Activated CD4-positive, alpha-beta T cell treated with anti-CD3 and anti-CD28 coated beads, Interleukin-2, amount 10 ng/mL, durations not matched to agents 7 days and 5 days (primary cell): ENCODE results near the gene THSD4. TPM values are rescaled to one million over a fixed set of nuclear protein-coding genes. Genes with fewer than 3 reads are reported as not detected.
A peak's percentile ranks its signal among the peaks of the same experiment; 100 is the strongest.

Experiments
- CTCF ChIA-PET: fragments of 350-600 bp; sonication (Branson Sonifier 250); formaldehyde crosslinking; loops from one replicate; lab custom pipeline; 2021; ENCODE audit warnings: antibody characterized with exemption; lab: Charles Lee
- POLR2A ChIA-PET: fragments of 350-600 bp; sonication (Branson Sonifier 250); formaldehyde crosslinking; loops from one replicate; lab custom pipeline; 2021; ENCODE audit warnings: antibody characterized with exemption; lab: Charles Lee
- DNase-seq: peaks from one replicate; pipeline ENCODE4 v3.0.0-alpha.2; 2020
- H3K27ac Mint-ChIP-seq: one replicate; pipeline ENCODE4 v1.8.0; 2021; ENCODE audit warnings: mild to moderate bottlenecking, moderate library complexity, mixed read lengths
- H3K27me3 Mint-ChIP-seq: one replicate; pipeline ENCODE4 v1.8.0; 2021; ENCODE audit warnings: mixed read lengths
- H3K36me3 Mint-ChIP-seq: one replicate; pipeline ENCODE4 v1.8.0; 2021; ENCODE audit warnings: low read depth, mixed read lengths
- H3K4me1 Mint-ChIP-seq: one replicate; pipeline ENCODE4 v1.8.0; 2021; ENCODE audit warnings: mixed read lengths
- H3K4me3 Mint-ChIP-seq: one replicate; pipeline ENCODE4 v1.8.0; 2021; ENCODE audit warnings: mild to moderate bottlenecking, moderate library complexity, mixed read lengths
- H3K9me3 Mint-ChIP-seq: one replicate; pipeline ENCODE4 v1.8.0; 2021; ENCODE audit warnings: mixed read lengths
- total RNA-seq, 2 experiments: library from RNA; stranded (reverse); gene quantifications; one replicate each; pipeline ENCODE4 v1.2.3, GENCODE V29; 2021

Gene THSD4
- not detected for total RNA-seq

DNA sequence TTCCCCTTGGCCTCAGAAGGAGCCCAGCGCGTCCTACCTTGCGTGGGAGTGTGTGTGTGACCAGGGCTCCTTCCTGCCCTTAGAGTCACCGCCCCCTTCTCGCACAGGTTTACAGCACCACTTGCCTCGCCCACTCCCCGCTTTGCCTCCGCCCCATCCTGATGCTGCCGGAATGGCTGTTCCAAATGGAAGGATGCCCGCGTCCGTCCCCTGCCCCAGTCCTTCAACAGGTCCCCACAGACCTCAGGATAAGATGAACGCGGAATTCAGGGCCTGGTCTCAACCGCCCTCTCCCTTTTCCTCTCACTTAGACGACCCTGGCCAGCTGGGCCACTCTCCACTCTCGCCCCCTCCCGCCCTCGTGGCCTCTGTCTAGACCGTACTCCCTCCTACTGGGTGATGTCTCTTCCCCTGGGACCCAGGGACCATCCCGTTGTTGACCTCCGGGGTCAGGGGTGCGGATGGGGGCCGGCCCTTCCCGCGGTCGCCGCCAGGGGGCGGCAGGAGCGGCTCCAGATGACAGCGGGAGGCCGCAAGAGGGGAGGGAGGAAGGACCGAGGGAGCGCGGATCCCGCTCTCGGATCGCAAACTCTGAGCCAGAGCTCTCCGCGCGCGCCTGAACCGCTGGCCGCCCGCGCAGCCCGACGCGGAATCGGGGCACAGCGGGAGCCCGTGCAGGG, at the start of gene THSD4:
TSS of gene THSD4 (plus strand) at position 585 of the 680 bp plus-strand sequence.
- POLR2A ChIA-PET: no interaction called here
- peak; percentile 58 for DNase-seq
- H3K36me3 Mint-ChIP-seq: no peaks in the 10 kb centered on the region
- peak within 1 kb of the TSS; percentile 58 for H3K4me3 Mint-ChIP-seq
- no peaks in the 10 kb centered on the region for H3K9me3 Mint-ChIP-seq
- peaks cover 7% of the 10 kb centered on the region for H3K4me1 Mint-ChIP-seq
- CTCF ChIA-PET: no interaction called here
- no peak within 1 kb of the TSS for H3K27ac Mint-ChIP-seq
- H3K27me3 Mint-ChIP-seq: peaks cover 37% of the 10 kb centered on the region

DNA sequence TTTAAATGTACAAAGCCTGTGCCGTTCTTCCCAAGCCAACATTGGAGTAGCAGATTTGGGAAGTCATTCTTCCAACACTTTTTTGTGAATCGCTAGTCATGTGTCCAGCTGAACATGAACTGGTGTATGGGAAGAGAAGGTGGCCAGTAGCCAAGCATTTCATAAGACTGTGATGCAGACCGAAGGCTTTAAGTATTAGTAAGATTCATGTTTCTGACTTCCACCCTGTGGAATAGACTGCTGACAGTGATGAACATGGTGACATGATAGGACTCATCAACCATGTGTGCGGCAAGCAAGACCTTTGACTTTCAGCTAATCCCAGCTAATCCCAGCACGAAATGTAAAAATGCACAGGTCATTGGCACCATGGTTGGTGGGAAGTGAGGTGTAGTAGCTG, 48.3 kb upstream of the THSD4 start:
- no peak overlapping the region for H3K4me3 Mint-ChIP-seq
- POLR2A ChIA-PET: no interaction called here
- no peak overlapping the region for H3K27ac Mint-ChIP-seq
- H3K4me1 Mint-ChIP-seq: no peaks in the 10 kb centered on the region
- CTCF ChIA-PET: no interaction called here
- DNase-seq: no peak
- H3K36me3 Mint-ChIP-seq: no peaks in the 10 kb centered on the region
- H3K27me3 Mint-ChIP-seq: no peaks in the 10 kb centered on the region
- H3K9me3 Mint-ChIP-seq: no peaks in the 10 kb centered on the region

DNA sequence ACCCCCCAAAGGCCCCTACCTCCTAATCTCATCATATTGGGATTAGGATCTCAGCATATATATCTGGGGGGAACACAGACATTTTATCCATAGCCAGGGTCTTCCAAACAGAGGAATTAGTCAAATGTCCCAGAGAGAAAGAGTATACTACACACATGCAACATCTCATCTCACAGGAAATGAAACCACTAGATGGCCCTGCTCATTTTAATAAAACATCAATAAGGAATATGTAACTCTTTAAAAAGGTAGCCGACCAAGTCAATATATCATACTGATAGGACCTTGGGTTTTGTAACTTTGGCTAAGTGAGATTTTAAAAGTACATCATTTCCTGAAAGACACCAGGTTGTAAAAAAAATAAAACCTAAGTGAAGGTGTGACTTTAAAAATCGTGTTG, 45.6 kb upstream of the THSD4 start:
- H3K36me3 Mint-ChIP-seq: no peaks in the 10 kb centered on the region
- H3K9me3 Mint-ChIP-seq: no peaks in the 10 kb centered on the region
- no peaks in the 10 kb centered on the region for H3K27me3 Mint-ChIP-seq
- no peak for DNase-seq
- no peak overlapping the region for H3K27ac Mint-ChIP-seq
- POLR2A ChIA-PET: no interaction called here
- no peak overlapping the region for H3K4me3 Mint-ChIP-seq
- no peaks in the 10 kb centered on the region for H3K4me1 Mint-ChIP-seq
- CTCF ChIA-PET: no interaction called here

DNA sequence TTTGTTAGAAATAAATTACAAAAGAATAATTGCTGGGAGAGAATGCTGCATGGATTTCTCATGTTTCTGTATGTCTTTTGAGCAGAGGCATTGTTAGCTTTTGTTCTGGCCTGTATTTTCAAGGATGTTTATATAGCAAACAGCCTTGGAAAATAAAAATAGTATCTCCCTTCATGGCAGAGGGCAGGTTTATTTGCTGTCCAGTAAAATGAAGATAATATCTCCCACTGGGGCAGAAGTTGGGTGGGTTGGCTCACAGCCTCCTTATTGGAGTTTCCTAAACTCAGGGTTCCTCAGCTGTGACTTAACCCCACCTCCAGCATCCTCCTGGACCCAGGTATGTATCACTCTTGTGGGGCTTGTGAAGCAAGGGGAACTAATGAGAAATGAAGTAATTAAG, 43.7 kb upstream of the THSD4 start:
- no peaks in the 10 kb centered on the region for H3K36me3 Mint-ChIP-seq
- no peak overlapping the region for H3K4me3 Mint-ChIP-seq
- H3K9me3 Mint-ChIP-seq: no peaks in the 10 kb centered on the region
- ChIA-PET CTCF (no interaction called here), POLR2A (no interaction called here)
- H3K27me3 Mint-ChIP-seq: peaks cover 3% of the 10 kb centered on the region
- no peak overlapping the region for H3K27ac Mint-ChIP-seq
- DNase-seq: no peak
- no peaks in the 10 kb centered on the region for H3K4me1 Mint-ChIP-seq

DNA sequence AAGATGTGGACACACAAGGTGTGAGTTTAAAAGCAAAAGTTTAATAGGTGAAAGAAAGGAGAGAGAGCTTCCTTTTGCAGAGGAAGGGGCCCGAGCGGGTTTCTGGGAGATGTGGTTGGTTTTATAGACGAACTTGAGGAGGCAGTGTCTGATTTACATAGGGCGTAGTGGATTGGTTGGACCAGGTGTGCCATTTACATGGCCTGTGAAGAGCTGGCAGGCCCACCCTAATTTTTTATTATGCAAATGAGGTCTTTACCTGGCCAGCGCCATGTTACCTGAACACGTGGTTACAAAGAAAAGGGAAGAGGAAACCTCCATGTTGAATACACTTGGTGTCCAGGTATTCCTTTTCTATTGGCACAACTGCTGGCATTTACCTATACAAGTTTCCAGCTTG, 42.8 kb upstream of the THSD4 start:
- H3K27ac Mint-ChIP-seq: no peak overlapping the region
- H3K9me3 Mint-ChIP-seq: no peaks in the 10 kb centered on the region
- no peaks in the 10 kb centered on the region for H3K36me3 Mint-ChIP-seq
- no peak overlapping the region for H3K4me3 Mint-ChIP-seq
- no peak for DNase-seq
- CTCF ChIA-PET: interaction anchor here (0.6 kb wide), 1 partner anchor 11 kb away, joined by 7 read pairs; no protein-coding TSS in a partner anchor
- POLR2A ChIA-PET: no interaction called here
- H3K4me1 Mint-ChIP-seq: no peaks in the 10 kb centered on the region
- H3K27me3 Mint-ChIP-seq: peaks cover 3% of the 10 kb centered on the region

DNA sequence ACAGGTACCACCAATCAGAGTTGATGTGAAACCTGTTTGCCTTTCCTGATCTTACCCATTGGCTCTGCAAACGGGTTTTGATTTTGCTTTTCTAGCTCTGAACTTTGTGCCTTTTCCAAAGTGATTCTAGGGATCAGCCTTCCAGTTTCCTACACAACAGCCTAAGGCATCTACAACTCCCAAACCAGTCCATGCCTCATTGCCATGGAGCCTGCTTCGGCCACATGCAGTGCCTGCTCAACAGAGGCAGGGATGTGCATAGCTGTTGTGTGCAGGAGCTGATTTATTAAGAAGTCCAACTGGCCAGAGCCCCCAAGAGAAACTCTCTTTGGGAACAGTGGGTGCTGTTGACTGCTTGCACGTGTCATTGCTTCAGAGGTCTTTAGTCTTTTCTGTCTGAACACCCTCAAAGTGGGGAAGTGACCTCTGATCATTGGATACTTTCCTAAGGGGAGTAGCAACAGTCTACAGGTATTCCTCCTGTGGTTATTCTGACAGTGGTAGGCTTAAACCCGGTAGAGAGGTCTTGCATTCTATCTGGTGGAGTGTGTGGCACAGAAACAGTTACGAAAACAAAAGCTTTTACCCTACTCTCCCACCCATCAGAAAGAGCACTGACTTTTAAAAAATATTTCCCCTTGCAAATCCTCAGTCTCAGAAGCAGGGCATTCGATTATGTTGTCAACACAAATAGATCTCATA, 36.6 kb upstream of the THSD4 start:
- H3K9me3 Mint-ChIP-seq: no peaks in the 10 kb centered on the region
- DNase-seq: no peak
- ChIA-PET POLR2A (no interaction called here), CTCF (no interaction called here)
- peaks cover 3% of the 10 kb centered on the region for H3K27me3 Mint-ChIP-seq
- H3K27ac Mint-ChIP-seq: no peak overlapping the region
- no peaks in the 10 kb centered on the region for H3K36me3 Mint-ChIP-seq
- H3K4me3 Mint-ChIP-seq: no peak overlapping the region
- H3K4me1 Mint-ChIP-seq: no peaks in the 10 kb centered on the region

DNA sequence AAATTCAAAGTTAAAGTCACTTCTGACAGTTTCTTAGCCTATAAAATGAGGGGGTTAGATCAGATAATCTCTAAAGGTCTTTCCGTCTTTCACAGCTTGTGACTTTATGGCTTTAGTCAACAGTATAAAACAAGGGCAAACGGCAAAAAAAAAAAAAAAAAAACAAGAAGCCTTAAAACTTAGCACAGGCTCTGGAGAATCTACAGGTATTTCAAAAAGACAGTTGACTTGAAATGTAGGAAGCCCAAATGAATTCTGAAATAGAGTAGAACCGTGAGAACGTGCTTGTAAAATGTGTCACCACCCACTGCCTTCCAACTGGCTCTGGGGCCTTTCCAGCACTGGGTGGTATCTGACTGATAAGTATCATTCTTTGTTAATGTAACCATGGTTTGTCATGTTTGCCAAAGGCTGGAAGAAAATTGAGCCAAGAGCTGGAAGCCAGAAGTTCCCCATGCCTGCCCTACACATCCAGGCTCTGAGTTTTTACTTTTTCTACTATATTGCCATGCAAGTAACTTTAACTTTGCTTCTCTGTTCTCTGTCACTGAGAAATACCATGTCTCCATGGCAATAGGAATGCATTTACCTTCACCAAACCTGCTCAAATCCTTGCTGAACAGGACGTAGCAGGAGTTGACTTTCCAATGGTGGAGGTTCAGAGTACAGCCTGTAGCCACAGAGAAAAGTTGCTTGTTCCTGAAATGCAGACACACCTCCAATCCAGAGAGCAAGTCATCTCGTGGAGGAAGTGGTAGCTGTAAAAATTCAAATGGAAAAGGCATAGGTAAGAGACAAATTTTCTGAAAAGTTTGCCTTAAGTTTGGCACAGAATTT, 35.8 kb upstream of the THSD4 start:
- Mint-ChIP-seq H3K36me3 (no peaks in the 10 kb centered on the region), H3K27ac (no peak overlapping the region), H3K9me3 (no peaks in the 10 kb centered on the region), H3K27me3 (peaks cover 3% of the 10 kb centered on the region), H3K4me3 (no peak overlapping the region), H3K4me1 (no peaks in the 10 kb centered on the region)
- CTCF ChIA-PET: interaction anchor here (0.6 to 0.9 kb wide), 2 partner anchors 8 to 1726 kb away, joined by 3 to 5 read pairs; no protein-coding TSS in a partner anchor
- DNase-seq: no peak
- POLR2A ChIA-PET: no interaction called here

DNA sequence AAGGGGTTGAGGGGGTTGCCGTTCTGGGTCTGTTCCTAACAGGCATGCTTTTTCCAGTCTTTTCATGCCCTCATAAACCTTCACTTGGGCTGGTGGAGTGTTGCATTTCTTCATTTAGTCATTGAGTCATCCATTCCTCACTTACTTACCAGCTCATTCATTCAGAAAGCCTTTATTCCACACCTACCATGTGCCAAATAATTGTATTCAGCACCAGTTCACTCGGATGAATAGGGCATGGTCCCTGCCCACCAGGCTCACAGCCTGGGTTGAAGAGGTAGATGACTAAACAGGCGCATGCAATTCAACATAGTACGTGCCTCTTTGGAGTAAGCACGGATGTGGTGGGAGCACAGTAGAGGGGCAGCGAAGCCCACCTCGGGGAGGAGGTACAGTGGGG, 35.1 kb upstream of the THSD4 start:
- H3K9me3 Mint-ChIP-seq: no peaks in the 10 kb centered on the region
- CTCF ChIA-PET: interaction anchor here (0.9 kb wide), 1 partner anchor 8 kb away, joined by 3 read pairs; no protein-coding TSS in a partner anchor
- H3K27me3 Mint-ChIP-seq: peaks cover 4% of the 10 kb centered on the region

DNA sequence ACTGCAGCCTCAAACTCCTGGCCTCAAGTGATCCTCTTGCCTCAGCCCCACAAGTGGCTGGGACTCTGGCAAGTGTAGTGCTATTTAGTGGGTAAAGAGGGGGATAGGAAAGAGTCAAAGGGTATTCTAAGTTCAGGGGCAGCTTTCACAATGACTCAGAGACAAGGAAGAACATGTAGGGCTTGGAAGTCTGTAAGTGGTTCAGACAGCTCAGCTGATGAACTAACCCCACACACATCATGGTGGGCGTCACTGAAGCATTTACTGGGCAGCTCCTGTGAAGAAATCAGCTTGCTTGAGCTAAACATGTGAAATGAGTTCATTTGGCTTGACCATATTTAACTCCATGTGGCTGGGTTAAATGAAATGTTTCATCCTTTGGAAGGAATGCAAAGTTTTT, 34.6 kb upstream of the THSD4 start:
- ChIA-PET CTCF (no interaction called here), POLR2A (no interaction called here)
- peaks cover 2% of the 10 kb centered on the region for H3K27me3 Mint-ChIP-seq
- no peaks in the 10 kb centered on the region for H3K4me1 Mint-ChIP-seq
- H3K36me3 Mint-ChIP-seq: no peaks in the 10 kb centered on the region
- H3K4me3 Mint-ChIP-seq: no peak overlapping the region
- DNase-seq: no peak
- H3K27ac Mint-ChIP-seq: no peak overlapping the region
- no peaks in the 10 kb centered on the region for H3K9me3 Mint-ChIP-seq

More for the DNA sequence above, 35.1 kb upstream of the THSD4 start:
- DNase-seq: no peak
- no peaks in the 10 kb centered on the region for H3K4me1 Mint-ChIP-seq
- H3K27ac Mint-ChIP-seq: no peak overlapping the region
- H3K4me3 Mint-ChIP-seq: no peak overlapping the region
- POLR2A ChIA-PET: no interaction called here
- H3K36me3 Mint-ChIP-seq: no peaks in the 10 kb centered on the region

DNA sequence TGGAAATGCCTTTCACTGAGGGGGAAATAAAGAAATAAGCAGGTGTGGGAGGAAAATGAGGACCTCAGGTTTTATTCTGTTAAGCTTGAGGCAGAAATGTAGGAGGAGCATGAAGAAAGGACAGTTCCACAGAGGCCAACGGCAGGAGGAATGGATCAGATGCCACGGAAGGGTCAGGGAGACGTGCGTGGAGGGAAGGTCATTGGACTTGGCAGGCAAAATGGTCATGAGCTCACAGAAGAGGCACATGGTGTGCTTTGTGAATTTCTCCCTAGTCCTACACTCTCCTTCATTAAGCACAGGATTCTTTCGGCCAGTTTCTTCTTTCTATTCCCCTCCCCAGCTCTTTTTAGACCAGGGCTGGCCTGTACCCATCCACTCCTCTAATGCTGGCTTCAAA, 32.5 kb upstream of the THSD4 start:
- no peaks in the 10 kb centered on the region for H3K4me1 Mint-ChIP-seq
- no peak overlapping the region for H3K27ac Mint-ChIP-seq
- peaks cover 15% of the 10 kb centered on the region for H3K27me3 Mint-ChIP-seq
- H3K9me3 Mint-ChIP-seq: no peaks in the 10 kb centered on the region
- H3K36me3 Mint-ChIP-seq: no peaks in the 10 kb centered on the region
- CTCF ChIA-PET: interaction anchor here (1.2 kb wide), 1 partner anchor 10 kb away, joined by 7 read pairs; no protein-coding TSS in a partner anchor
- H3K4me3 Mint-ChIP-seq: no peak overlapping the region
- no peak for DNase-seq
- POLR2A ChIA-PET: no interaction called here

DNA sequence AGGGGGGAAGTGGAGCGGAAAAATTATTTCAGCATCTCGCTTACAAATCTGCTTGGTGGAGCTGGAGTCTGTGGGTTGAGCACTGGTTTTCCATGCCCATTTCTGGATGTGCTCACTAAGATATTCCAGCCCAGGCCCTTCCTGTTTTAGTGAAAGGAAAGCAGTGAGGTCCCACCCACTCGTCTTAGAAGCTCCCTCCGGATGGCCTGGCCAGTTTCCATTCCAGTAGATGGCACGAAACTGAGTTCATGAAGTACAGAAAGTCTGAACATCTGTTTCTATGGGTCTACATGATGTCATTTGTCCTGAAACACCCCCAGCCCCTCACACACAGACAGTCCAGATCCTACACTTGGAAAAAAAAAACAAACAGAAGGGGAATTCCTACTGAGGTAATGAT, 31.9 kb upstream of the THSD4 start:
- CTCF ChIA-PET: interaction anchor here (1.2 kb wide), 1 partner anchor 11 kb away, joined by 7 read pairs; no protein-coding TSS in a partner anchor
- no peaks in the 10 kb centered on the region for H3K9me3 Mint-ChIP-seq
- H3K36me3 Mint-ChIP-seq: no peaks in the 10 kb centered on the region
- H3K27ac Mint-ChIP-seq: no peak overlapping the region
- H3K4me3 Mint-ChIP-seq: no peak overlapping the region
- H3K27me3 Mint-ChIP-seq: peaks cover 19% of the 10 kb centered on the region
- POLR2A ChIA-PET: no interaction called here
- DNase-seq: no peak
- H3K4me1 Mint-ChIP-seq: no peaks in the 10 kb centered on the region

DNA sequence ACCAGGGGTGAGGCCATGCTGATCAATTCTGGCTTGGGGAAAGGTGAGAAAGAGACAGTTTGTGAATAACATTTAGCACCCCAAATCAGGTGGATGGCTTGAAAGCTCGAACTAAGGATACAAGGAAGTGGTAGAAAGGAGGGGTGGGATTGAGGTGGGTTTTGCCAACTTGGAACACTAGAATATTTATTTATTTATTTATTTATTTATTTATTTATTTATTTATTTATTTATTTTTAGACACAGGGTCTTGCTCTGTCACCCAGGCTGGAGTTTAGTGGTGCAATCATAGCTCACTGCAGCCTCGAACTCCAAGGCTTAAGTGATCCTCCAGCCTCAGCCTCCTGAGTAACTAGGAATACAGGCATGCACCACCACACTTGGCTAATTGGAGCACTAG, 31.0 kb upstream of the THSD4 start:
- no peak for DNase-seq
- Mint-ChIP-seq H3K27ac (no peak overlapping the region), H3K4me1 (no peaks in the 10 kb centered on the region), H3K4me3 (no peak overlapping the region), H3K9me3 (no peaks in the 10 kb centered on the region), H3K27me3 (peaks cover 25% of the 10 kb centered on the region), H3K36me3 (no peaks in the 10 kb centered on the region)
- CTCF ChIA-PET: interaction anchor here (1.2 kb wide), 1 partner anchor 11 kb away, joined by 7 read pairs; no protein-coding TSS in a partner anchor
- POLR2A ChIA-PET: no interaction called here

DNA sequence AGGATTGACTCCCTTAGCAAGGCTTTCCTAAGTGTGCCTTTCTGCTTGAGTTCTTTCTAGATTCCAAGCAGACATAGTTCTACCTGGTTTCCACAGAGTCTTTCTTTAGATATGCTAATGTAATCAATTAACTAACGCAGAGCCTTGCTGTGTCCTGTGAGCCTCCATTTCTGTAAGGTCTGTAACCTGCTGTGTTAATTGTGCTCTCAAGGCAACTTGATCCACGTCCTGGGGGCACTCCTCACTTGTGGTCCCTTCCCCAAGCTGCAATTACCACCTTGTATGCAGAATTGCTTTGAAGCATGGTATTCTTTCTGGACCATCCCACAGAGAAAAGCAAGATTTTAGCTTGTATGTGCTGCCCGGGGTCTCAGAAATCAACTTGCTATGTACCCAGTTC, 29.5 kb upstream of the THSD4 start:
- Mint-ChIP-seq H3K9me3 (no peaks in the 10 kb centered on the region), H3K27me3 (peaks cover 25% of the 10 kb centered on the region), H3K4me3 (no peak overlapping the region), H3K36me3 (no peaks in the 10 kb centered on the region), H3K4me1 (no peaks in the 10 kb centered on the region), H3K27ac (no peak overlapping the region)
- ChIA-PET CTCF (no interaction called here), POLR2A (no interaction called here)
- no peak for DNase-seq
